GM18517 (cell line): ENCODE data around the gene SKAP2.

ENCODE experiments used
- ATAC-seq: cut with Tn5 transposase; IDR thresholded peaks from one replicate; pipeline ENCODE4 v1.9.1; 2021; ENCODE audit warnings: mild to moderate bottlenecking, moderate library complexity; ENCODE audit not compliant: unreplicated experiment

The SKAP2 gene

GRCh38 chr7:26642416-26642815 lies 222.0 kb downstream of the SKAP2 start:
- no peak for ATAC-seq

- ATAC-seq = no peak
Observed at GRCh38 chr7:26639695-26640094, 224.7 kb downstream of the SKAP2 start.

- ATAC-seq = no peak
Observed at GRCh38 chr7:26639111-26639510, 225.3 kb downstream of the SKAP2 start.

GRCh38 chr7:26638140-26638539 lies 226.2 kb downstream of the SKAP2 start:
- no peak for ATAC-seq

- ATAC-seq = no peak
Observed at GRCh38 chr7:26637610-26638009, 226.8 kb downstream of the SKAP2 start.

GRCh38 chr7:26636808-26637207 lies 227.6 kb downstream of the SKAP2 start:
- no peak for ATAC-seq

GRCh38 chr7:26633557-26633956 lies 230.8 kb downstream of the SKAP2 start:
- no peak for ATAC-seq

- ATAC-seq = no peak
Observed at GRCh38 chr7:26631601-26632000, 232.8 kb downstream of the SKAP2 start.

- no peak for ATAC-seq
Observed at GRCh38 chr7:26630941-26631580, 233.3 kb downstream of the SKAP2 start.

GRCh38 chr7:26630361-26630760 lies 234.0 kb downstream of the SKAP2 start:
- no peak for ATAC-seq

GRCh38 chr7:26629696-26630095 lies 234.7 kb downstream of the SKAP2 start:
- no peak for ATAC-seq

- ATAC-seq = no peak
Observed at GRCh38 chr7:26627891-26628341, 236.5 kb downstream of the SKAP2 start.

GRCh38 chr7:26627221-26627620 lies 237.2 kb downstream of the SKAP2 start:
- ATAC-seq = no peak

- no peak for ATAC-seq
Observed at GRCh38 chr7:26626687-26627086, 237.7 kb downstream of the SKAP2 start.

GRCh38 chr7:26626156-26626555 lies 238.2 kb downstream of the SKAP2 start:
- ATAC-seq = no peak

GRCh38 chr7:26625286-26625685 lies 239.1 kb downstream of the SKAP2 start:
- ATAC-seq = no peak

GRCh38 chr7:26624839-26625238 lies 239.6 kb downstream of the SKAP2 start:
- ATAC-seq = no peak

- no peak for ATAC-seq
Observed at GRCh38 chr7:26624431-26624830, 240.0 kb downstream of the SKAP2 start.

GRCh38 chr7:26620352-26620751 lies 244.0 kb downstream of the SKAP2 start:
- no peak for ATAC-seq

GRCh38 chr7:26619348-26619984 lies 244.9 kb downstream of the SKAP2 start:
- no peak for ATAC-seq

GRCh38 chr7:26618898-26619297 lies 245.5 kb downstream of the SKAP2 start:
- ATAC-seq = no peak

- ATAC-seq = no peak
Observed at GRCh38 chr7:26618449-26618848, 245.9 kb downstream of the SKAP2 start.
